ENCODE measurements around the gene KCTD1. TPM values are rescaled to one million over a fixed set of nuclear protein-coding genes. Genes with fewer than 3 reads are reported as not detected.
"Not testable (repeated sequence)": the region's sequence is repeated elsewhere in the genome, so short reads cannot be mapped to it uniquely, and the experiment has no call there.

The KCTD1 gene
- total and polyA plus RNA-seq, 2 donors (not counting 1 experiment from before 2014, with no cell fraction given): 4.2 to 8.4 TPM

- Histone ChIP-seq H3K4me2 (ENCODE audit: extremely low read depth, insufficient read depth, low read length) (no peak overlapping the region), H3K27ac (ENCODE audit: insufficient read depth, low read length) (no peak overlapping the region), H3K4me3 (replicated peaks in 1 of 4; ENCODE audit: control extremely low read depth in 1 of 4, insufficient read depth in 1 of 4, low read depth in 3 of 4, low read length in 4 of 4) (no peak overlapping the region), H3K79me2 (ENCODE audit: control insufficient read depth, insufficient read depth, low read length) (no peaks in the 10 kb centered on the region), H3K27me3 (ENCODE audit: control insufficient read depth, insufficient read depth, low read length) (no peaks in the 10 kb centered on the region), H3K9ac (ENCODE audit: insufficient read depth, low read length) (no peak overlapping the region), H2AFZ (ENCODE audit: low read length) (no peak overlapping the region), H4K20me1 (ENCODE audit: control insufficient read depth, extremely low read depth, insufficient read depth, low read length) (no peaks in the 10 kb centered on the region), H3K36me3 (ENCODE audit: control insufficient read depth, insufficient read depth, low read length) (no peaks in the 10 kb centered on the region), H3K4me1 (ENCODE audit: control insufficient read depth, extremely low read depth, insufficient read depth, low read length) (no peaks in the 10 kb centered on the region), H3K9me3 (ENCODE audit: control insufficient read depth, insufficient read depth, low read depth, low read length) (no peaks in the 10 kb centered on the region)
- TF ChIP-seq EZH2 (IDR thresholded peaks at IDR 0.05; ENCODE audit: low read length, missing control alignments) (no peak), CTCF (conservative IDR thresholded peaks at IDR 0.05 in 1 of 2, IDR thresholded peaks at IDR 0.05 in 1 of 2; ENCODE audit: low read depth in 1 of 2, low read length in 2 of 2) (no peak)
- DNase-seq (ENCODE audit: low read depth in 2 of 2): no peak
Measured at GRCh38 chr18:26440644-26441043, 107.7 kb downstream of the KCTD1 start.

DNA sequence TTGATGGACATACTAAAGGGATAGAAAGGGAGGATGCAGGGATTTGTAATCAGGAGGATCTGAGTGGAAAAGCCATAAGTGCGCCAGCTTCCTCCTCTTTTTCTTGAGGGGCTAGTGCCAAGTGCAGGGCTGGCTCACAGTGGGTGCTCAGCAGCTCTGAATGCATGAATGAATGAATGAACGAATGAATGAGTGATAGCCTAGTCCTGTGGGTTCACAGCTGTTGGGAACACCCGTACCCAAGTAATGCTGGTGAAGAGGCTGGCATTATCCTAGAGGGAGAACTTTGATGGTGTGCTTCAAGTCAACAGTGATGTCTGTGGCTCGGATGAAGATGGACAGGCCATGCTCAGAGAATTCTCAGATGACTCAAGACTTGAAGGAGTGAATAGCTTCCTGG is 108.8 kb downstream of the KCTD1 start:
- no peak overlapping the region for H2AFZ ChIP-seq (ENCODE audit: low read length)
- no peak overlapping the region for H3K27ac ChIP-seq (ENCODE audit: insufficient read depth, low read length)
- no peaks in the 10 kb centered on the region for H3K4me1 ChIP-seq (ENCODE audit: control insufficient read depth, extremely low read depth, insufficient read depth, low read length)
- no peaks in the 10 kb centered on the region for H3K36me3 ChIP-seq (ENCODE audit: control insufficient read depth, insufficient read depth, low read length)
- TF ChIP-seq CTCF (conservative IDR thresholded peaks at IDR 0.05 in 1 of 2, IDR thresholded peaks at IDR 0.05 in 1 of 2; ENCODE audit: low read depth in 1 of 2, low read length in 2 of 2): no peak
- no peak for TF ChIP-seq EZH2 (IDR thresholded peaks at IDR 0.05; ENCODE audit: low read length, missing control alignments)
- no peak overlapping the region for H3K9ac ChIP-seq (ENCODE audit: insufficient read depth, low read length)
- H3K4me2 ChIP-seq (ENCODE audit: extremely low read depth, insufficient read depth, low read length): no peak overlapping the region
- H3K79me2 ChIP-seq (ENCODE audit: control insufficient read depth, insufficient read depth, low read length): no peaks in the 10 kb centered on the region
- no peaks in the 10 kb centered on the region for H3K9me3 ChIP-seq (ENCODE audit: control insufficient read depth, insufficient read depth, low read depth, low read length)
- no peak overlapping the region for H3K4me3 ChIP-seq (replicated peaks in 1 of 4; ENCODE audit: control extremely low read depth in 1 of 4, insufficient read depth in 1 of 4, low read depth in 3 of 4, low read length in 4 of 4)
- DNase-seq (ENCODE audit: low read depth in 2 of 2): no peak
- no peaks in the 10 kb centered on the region for H4K20me1 ChIP-seq (ENCODE audit: control insufficient read depth, extremely low read depth, insufficient read depth, low read length)
- H3K27me3 ChIP-seq (ENCODE audit: control insufficient read depth, insufficient read depth, low read length): no peaks in the 10 kb centered on the region

- H3K27me3 ChIP-seq (ENCODE audit: control insufficient read depth, insufficient read depth, low read length): no peaks in the 10 kb centered on the region
- H3K36me3 ChIP-seq (ENCODE audit: control insufficient read depth, insufficient read depth, low read length): no peaks in the 10 kb centered on the region
- H3K79me2 ChIP-seq (ENCODE audit: control insufficient read depth, insufficient read depth, low read length): no peaks in the 10 kb centered on the region
- no peaks in the 10 kb centered on the region for H4K20me1 ChIP-seq (ENCODE audit: control insufficient read depth, extremely low read depth, insufficient read depth, low read length)
- no peak overlapping the region for H2AFZ ChIP-seq (ENCODE audit: low read length)
- H3K9me3 ChIP-seq (ENCODE audit: control insufficient read depth, insufficient read depth, low read depth, low read length): no peaks in the 10 kb centered on the region
- H3K4me1 ChIP-seq (ENCODE audit: control insufficient read depth, extremely low read depth, insufficient read depth, low read length): no peaks in the 10 kb centered on the region
- no peak overlapping the region for H3K4me3 ChIP-seq (replicated peaks in 1 of 4; ENCODE audit: control extremely low read depth in 1 of 4, insufficient read depth in 1 of 4, low read depth in 3 of 4, low read length in 4 of 4)
- no peak overlapping the region for H3K4me2 ChIP-seq (ENCODE audit: extremely low read depth, insufficient read depth, low read length)
- DNase-seq (ENCODE audit: low read depth in 2 of 2): no peak
- H3K9ac ChIP-seq (ENCODE audit: insufficient read depth, low read length): no peak overlapping the region
- TF ChIP-seq EZH2 (IDR thresholded peaks at IDR 0.05; ENCODE audit: low read length, missing control alignments) (no peak), CTCF (conservative IDR thresholded peaks at IDR 0.05 in 1 of 2, IDR thresholded peaks at IDR 0.05 in 1 of 2; ENCODE audit: low read depth in 1 of 2, low read length in 2 of 2) (no peak)
- no peak overlapping the region for H3K27ac ChIP-seq (ENCODE audit: insufficient read depth, low read length)
Measured at GRCh38 chr18:26438980-26439379, 109.4 kb downstream of the KCTD1 start.

DNA sequence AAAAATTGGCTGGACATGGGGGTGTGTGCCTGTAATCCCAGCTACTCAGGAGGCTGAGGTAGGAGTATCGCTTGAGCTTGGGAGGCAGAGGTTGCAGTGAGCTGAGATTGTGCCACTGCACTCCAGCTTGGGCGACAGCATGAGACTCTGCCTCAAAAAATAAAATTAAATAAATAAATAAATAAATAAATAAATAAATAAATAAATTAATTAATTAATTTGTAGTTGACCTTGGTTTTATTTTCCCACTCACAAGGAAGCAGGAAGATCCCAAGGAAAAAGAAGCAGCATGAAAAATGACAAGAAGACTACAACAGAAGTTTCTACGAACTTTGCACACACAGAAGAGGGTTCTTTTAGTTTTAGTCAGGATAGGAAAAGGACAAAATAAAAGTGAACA is 110.7 kb downstream of the KCTD1 start:
- not testable (repeated sequence) for H3K27me3 ChIP-seq (ENCODE audit: control insufficient read depth, insufficient read depth, low read length); H3K79me2 ChIP-seq (ENCODE audit: control insufficient read depth, insufficient read depth, low read length); H3K4me3 ChIP-seq (replicated peaks in 1 of 4; ENCODE audit: control extremely low read depth in 1 of 4, insufficient read depth in 1 of 4, low read depth in 3 of 4, low read length in 4 of 4); H3K27ac ChIP-seq (ENCODE audit: insufficient read depth, low read length); H3K36me3 ChIP-seq (ENCODE audit: control insufficient read depth, insufficient read depth, low read length); H3K9ac ChIP-seq (ENCODE audit: insufficient read depth, low read length); H3K4me1 ChIP-seq (ENCODE audit: control insufficient read depth, extremely low read depth, insufficient read depth, low read length); H3K9me3 ChIP-seq (ENCODE audit: control insufficient read depth, insufficient read depth, low read depth, low read length); DNase-seq (ENCODE audit: low read depth in 2 of 2); H4K20me1 ChIP-seq (ENCODE audit: control insufficient read depth, extremely low read depth, insufficient read depth, low read length); H3K4me2 ChIP-seq (ENCODE audit: extremely low read depth, insufficient read depth, low read length); H2AFZ ChIP-seq (ENCODE audit: low read length)

Data from fibroblast of lung (primary cell).